ENCODE results near the gene MRI1.
"Not testable (repeated sequence)": the region's sequence is repeated elsewhere in the genome, so short reads cannot be mapped to it uniquely, and the experiment has no call there.

The MRI1 gene

GRCh38 chr19:13764101-13764807, at the start of gene MRI1:
MRI1 (plus strand) TSS chr19:13764522; CDS start chr19:13764589, 67 bp downstream.
- peak; percentile 84 for DNase-seq

DNA sequence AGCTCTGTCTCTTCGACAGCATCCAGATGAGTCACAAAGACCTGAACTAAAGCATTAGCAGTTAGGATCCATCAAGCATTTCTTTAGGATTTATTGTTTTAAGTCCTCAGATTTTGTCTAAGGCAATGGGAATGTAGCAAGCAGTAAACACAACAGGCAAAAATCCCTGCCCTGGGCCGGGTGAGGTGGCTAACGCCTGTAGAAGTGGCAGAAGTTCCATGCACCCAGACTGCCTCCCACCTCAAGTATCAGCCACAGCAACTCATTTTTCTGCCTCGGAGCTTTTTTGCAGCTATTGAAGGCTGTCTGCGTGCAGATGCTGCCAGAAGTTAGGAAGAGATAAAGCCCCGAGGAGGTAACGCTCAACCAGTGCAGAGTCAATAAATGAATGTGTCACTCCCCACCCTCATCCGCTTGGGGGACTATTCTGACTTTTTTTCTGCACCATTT, 47.1 kb upstream of the MRI1 start:
- no peak for DNase-seq

DNA sequence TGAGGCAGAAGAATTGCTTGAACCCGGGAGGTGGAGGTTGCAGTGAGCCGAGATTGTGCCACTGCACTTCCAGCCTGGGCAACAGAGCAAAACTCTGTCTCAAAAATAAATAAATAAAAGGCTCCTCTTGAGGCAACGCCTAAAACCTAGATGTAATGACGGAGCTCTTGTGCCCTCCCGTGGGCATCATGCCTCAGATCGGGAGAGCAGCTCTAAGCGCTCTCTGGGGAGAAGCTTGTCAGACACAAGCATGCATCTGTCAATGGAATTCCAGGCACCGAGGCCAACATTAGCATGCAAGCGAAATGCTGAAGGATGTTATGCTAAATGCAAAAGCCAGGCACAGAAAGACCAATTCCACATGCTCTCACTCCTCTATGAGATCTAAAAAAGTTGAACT, 45.6 kb upstream of the MRI1 start:
- no peak for DNase-seq

- DNase-seq = no peak
These were observed 42.2 kb upstream of the MRI1 start for GRCh38 chr19:13722146-13722545.

DNA sequence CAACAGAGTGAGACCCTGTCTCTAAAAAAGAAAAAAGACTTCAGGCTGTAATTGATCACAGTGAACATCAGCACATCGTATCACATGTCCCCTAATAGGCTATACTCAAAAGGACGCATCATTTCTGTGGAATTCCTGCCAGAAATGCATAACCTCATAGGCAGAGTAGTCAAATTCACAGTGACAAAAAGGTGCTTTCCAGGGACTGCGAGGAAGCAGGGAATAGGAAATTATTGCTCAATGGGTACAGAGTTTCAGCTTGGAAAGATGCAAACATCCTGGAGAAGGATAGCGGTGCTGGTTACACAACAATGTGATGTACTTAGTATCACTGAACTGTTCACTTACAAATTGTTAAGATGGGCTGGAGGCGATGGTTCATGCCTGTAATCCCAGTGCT, 41.1 kb upstream of the MRI1 start:
- no peak for DNase-seq

DNA sequence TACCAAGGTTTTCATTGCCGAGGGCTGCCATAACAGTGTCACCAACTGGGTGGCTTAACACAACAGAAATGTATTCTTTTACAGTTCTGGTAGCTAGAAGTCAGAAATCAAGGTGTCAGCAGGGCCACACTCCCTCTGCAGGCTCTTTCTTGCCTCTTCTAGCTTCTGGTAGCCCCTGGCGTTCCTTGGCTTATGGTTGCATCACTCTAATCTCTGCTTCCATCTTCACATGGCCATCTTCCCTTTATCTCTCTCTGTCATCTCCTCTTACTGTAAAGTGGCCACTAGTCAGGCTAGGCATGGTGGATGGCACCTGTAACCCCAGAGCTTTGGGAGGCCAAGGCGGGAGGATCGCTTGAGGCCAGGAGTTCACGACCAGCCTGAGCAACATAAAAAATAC, 38.0 kb upstream of the MRI1 start:
- DNase-seq = no peak

DNA sequence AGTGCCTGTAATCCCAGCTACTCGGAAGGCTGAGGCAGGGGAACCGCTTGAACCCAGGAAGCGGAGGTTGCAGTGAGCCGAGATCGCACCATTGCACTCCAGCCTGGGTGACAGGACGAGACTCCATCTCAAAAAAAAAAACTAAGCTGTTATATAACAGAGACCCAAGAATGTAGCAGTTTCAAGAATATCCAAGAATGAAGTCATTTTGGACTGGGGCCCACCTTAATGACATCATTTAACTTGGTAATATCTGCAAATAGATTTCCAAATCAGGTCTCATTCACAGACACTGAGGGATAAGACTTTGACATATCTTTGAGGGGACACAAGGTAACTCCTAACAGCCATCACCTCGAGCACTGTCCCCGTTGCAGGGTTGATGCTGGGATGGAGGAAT, 36.5 kb upstream of the MRI1 start:
- no peak for DNase-seq

GRCh38 chr19:13729859-13730258, 34.5 kb upstream of the MRI1 start:
- DNase-seq = no peak

GRCh38 chr19:13731147-13731964, 33.0 kb upstream of the MRI1 start:
- DNase-seq = peak; percentile 96

DNA sequence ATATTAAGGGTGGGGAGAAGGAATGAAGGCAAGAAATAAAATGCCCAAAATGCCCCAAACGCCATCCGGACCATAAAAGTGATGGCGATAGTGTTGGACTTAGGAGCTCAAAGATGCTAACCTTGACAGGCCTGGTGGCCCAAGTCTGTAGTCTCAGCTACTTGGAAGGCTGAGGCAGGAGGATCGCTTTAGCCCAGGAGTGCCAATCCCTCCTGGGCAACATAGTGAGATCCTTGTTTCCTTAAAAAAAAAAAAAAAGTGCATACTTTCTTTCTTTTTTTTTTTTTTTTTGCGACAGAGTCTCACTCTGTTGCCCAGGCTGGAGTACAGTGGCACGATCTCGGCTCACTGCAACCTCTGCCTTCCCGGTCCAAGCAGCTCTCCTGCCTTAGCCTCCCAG, 32.0 kb upstream of the MRI1 start:
- DNase-seq = no peak

DNA sequence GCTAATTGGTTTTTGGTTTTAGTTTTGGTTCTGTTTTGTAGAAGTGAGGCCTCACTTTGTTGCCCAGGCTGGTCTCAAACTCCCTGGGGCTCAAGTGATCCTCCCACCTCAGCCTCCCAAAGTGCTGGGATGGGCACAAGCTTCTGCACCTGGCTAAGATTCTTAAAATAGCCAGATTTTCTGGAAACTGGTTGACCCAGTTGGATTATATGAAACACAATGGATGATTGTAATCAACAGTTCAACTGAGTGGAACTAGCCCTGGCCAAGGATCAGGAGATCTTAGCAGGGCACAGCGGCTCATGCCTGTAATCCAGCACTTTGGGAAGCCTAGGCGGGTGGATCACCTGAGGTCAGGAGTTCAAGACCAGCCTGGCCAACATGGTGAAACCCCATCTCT, 29.6 kb upstream of the MRI1 start:
- no peak for DNase-seq

GRCh38 chr19:13738073-13738472, 26.2 kb upstream of the MRI1 start:
- no peak for DNase-seq

DNA sequence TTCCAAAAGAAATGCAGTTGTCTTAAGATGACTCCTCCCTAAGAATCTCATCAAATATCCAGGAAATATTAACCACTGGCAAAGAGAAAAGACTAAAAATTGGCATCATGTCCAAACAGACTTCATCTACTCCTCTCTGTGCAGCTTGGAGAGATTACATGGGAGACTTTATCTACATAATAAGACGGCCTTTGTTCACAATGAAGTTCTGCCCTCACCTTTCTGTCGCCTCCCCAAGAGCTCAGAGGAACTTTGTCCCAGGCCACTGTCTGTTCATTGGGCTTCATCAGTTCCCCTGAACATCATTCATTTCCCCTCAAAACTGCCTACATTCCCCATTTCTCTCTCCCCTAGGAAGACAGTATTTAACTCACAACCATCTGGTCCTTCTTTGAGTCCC, 22.4 kb upstream of the MRI1 start:
- no peak for DNase-seq

DNA sequence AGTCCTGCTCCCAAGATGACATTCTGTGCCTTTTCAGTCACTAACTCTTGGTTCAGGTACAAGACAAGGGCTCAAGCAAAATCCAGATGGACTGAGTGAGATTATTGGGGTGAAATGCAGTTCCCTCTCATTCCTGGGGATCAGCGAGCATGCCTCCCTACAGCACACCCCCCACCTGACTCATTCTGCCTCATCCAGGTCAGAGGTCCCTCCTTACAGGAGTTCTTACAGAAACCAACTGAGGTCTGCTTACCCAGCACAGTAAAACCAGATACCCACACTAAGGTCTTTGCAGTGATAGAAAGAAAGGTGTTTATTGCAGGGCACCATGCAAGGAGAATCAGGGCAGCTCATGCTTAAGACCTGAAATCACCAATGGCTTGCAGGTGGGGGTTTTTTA, 21.6 kb upstream of the MRI1 start:
- DNase-seq = no peak

GRCh38 chr19:13744174-13744573, 20.1 kb upstream of the MRI1 start:
- no peak for DNase-seq

- no peak for DNase-seq
These were observed 17.2 kb upstream of the MRI1 start for GRCh38 chr19:13747098-13747453.

- no peak for DNase-seq
These were observed 16.0 kb upstream of the MRI1 start for GRCh38 chr19:13748169-13748828.

DNA sequence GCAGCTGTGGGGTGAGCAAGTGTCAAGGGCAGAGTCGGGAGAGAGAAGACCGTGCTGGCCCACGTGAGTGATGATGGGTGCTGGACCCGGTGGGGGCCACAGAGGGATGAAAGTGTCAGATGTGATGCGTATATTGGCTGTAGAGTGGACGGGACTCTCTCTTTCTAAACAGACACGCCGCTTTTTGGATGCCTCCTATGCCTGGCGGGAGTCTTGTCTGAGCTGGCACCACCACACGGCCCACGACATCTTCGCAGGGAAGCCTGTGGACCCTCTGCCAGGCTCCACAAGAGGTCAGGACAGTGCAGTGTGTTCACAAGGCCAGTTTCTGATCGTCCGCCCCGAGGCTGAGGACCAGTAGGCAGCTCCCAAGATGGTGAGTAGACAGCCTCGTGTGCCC, 12.9 kb upstream of the MRI1 start:
- no peak for DNase-seq

GRCh38 chr19:13753622-13754021, 10.7 kb upstream of the MRI1 start:
- not testable (repeated sequence) for DNase-seq

- DNase-seq = no peak
These were observed 8.1 kb upstream of the MRI1 start for GRCh38 chr19:13756210-13756609.

- DNase-seq = no peak
These were observed 6.2 kb upstream of the MRI1 start for GRCh38 chr19:13757805-13758772.

GRCh38 chr19:13758795-13759194, 5.5 kb upstream of the MRI1 start:
- DNase-seq = no peak

GRCh38 chr19:13761423-13761822, 2.9 kb upstream of the MRI1 start:
- DNase-seq = no peak
